ENCODE results near the gene SLC43A2. TPM values are rescaled to one million over a fixed set of nuclear protein-coding genes. Genes with fewer than 3 reads are reported as not detected.

Gene SLC43A2
- total and polyA plus RNA-seq, 4 donors, result 27.0 to 125 (median 68.6) TPM

- Histone ChIP-seq H3K27me3 (ENCODE audit: control insufficient read depth in 3 of 3, insufficient read depth in 3 of 3, low read length in 2 of 3) (no peaks in the 10 kb centered on the region), H3K9me3 (ENCODE audit: control insufficient read depth in 4 of 4, insufficient read depth in 3 of 4, low read length in 3 of 4) (no peaks in the 10 kb centered on the region), H3K4me1 (ENCODE audit: control insufficient read depth in 5 of 5, insufficient read depth in 5 of 5, low read length in 5 of 5) (peaks cover 0 to 24% (median 2%) of the 10 kb centered on the region in 5 donors), H3K36me3 (ENCODE audit: control insufficient read depth in 4 of 4, insufficient read depth in 4 of 4, low read length in 4 of 4) (peaks cover 0 to 14% (median 0%) of the 10 kb centered on the region in 4 donors), H3K4me3 (no peak overlapping the region), H3K9ac (ENCODE audit: insufficient read depth in 1 of 2, low read length in 2 of 2) (no peak overlapping the region), H3K27ac (ENCODE audit: low read depth in 1 of 2, low read length in 1 of 2) (no peak overlapping the region)
- DNase-seq (no peak), ATAC-seq (ENCODE audit: insufficient read depth, low FRiP score) (no peak)
- WGBS, 2 donors, result 51 to 78% methylated on average over 10 of the region's 10 CpGs
- no peak for TF ChIP-seq CTCF (IDR thresholded peaks at IDR 0.05; ENCODE audit: control extremely low read depth, extremely low read depth)
These were observed 16.9 kb downstream of the SLC43A2 start for GRCh38 chr17:1611715-1612114.

GRCh38 chr17:1608676-1609075, 20.0 kb downstream of the SLC43A2 start:
- WGBS, 2 donors, result 96 to 97% methylated on average over 7 of the region's 7 CpGs
- no peak for DNase-seq
- Histone ChIP-seq H3K4me1 (ENCODE audit: control insufficient read depth in 5 of 5, insufficient read depth in 5 of 5, low read length in 5 of 5) (peaks cover 0 to 33% (median 6%) of the 10 kb centered on the region in 5 donors), H3K27ac (ENCODE audit: low read depth in 1 of 2, low read length in 1 of 2) (no peak overlapping the region), H3K4me3 (no peak overlapping the region), H3K9me3 (ENCODE audit: control insufficient read depth in 4 of 4, insufficient read depth in 3 of 4, low read length in 3 of 4) (no peaks in the 10 kb centered on the region), H3K36me3 (ENCODE audit: control insufficient read depth in 4 of 4, insufficient read depth in 4 of 4, low read length in 4 of 4) (peaks cover 0 to 12% (median 0%) of the 10 kb centered on the region in 4 donors), H3K27me3 (ENCODE audit: control insufficient read depth in 3 of 3, insufficient read depth in 3 of 3, low read length in 2 of 3) (no peaks in the 10 kb centered on the region), H3K9ac (ENCODE audit: insufficient read depth in 1 of 2, low read length in 2 of 2) (no peak overlapping the region)
- no peak for ATAC-seq (ENCODE audit: insufficient read depth, low FRiP score)
- no peak for TF ChIP-seq CTCF (IDR thresholded peaks at IDR 0.05; ENCODE audit: control extremely low read depth, extremely low read depth)

GRCh38 chr17:1607971-1608320, 20.7 kb downstream of the SLC43A2 start:
- TF ChIP-seq CTCF (IDR thresholded peaks at IDR 0.05; ENCODE audit: control extremely low read depth, extremely low read depth), result no peak
- Histone ChIP-seq H3K27me3 (ENCODE audit: control insufficient read depth in 3 of 3, insufficient read depth in 3 of 3, low read length in 2 of 3) (no peaks in the 10 kb centered on the region), H3K4me3 (no peak overlapping the region), H3K9ac (ENCODE audit: insufficient read depth in 1 of 2, low read length in 2 of 2) (no peak overlapping the region), H3K4me1 (ENCODE audit: control insufficient read depth in 5 of 5, insufficient read depth in 5 of 5, low read length in 5 of 5) (peaks cover 0 to 33% (median 6%) of the 10 kb centered on the region in 5 donors), H3K36me3 (ENCODE audit: control insufficient read depth in 4 of 4, insufficient read depth in 4 of 4, low read length in 4 of 4) (peaks cover 0 to 12% (median 0%) of the 10 kb centered on the region in 4 donors), H3K27ac (ENCODE audit: low read depth in 1 of 2, low read length in 1 of 2) (peak overlapping the region in 1 of 2 donors; percentile 61), H3K9me3 (ENCODE audit: control insufficient read depth in 4 of 4, insufficient read depth in 3 of 4, low read length in 3 of 4) (no peaks in the 10 kb centered on the region)
- no peak for DNase-seq
- 77 to 83% methylated on average over 5 of the region's 5 CpGs for WGBS, 2 donors
- no peak for ATAC-seq (ENCODE audit: insufficient read depth, low FRiP score)
